GM18951 (cell line): Measurements from ENCODE around the gene SLC25A2.

ENCODE experiments used
- POLR2A ChIP-seq: IDR thresholded peaks from 4 replicates; pipeline ENCODE4 v1.6.1; 2011; ENCODE audit warnings: mild to moderate bottlenecking; ENCODE audit not compliant: insufficient read length, insufficient read depth; ENCODE audit errors: extremely low read depth
- in situ Hi-C: fragments of 300-500 bp; cut with MboI; formaldehyde crosslinking; loops from one replicate; pipeline ENCODE4 v1.12.0; 2022; ENCODE audit warnings: low sequenced_read_pairs, mixed read lengths, inconsistent platforms; ENCODE audit not compliant: unreplicated experiment

Gene SLC25A2

GRCh38 chr5:141260458-141261237, 43.2 kb downstream of the SLC25A2 start:
- in situ Hi-C loops, result no loop called here
- no peak for TF ChIP-seq POLR2A

- in situ Hi-C loops, result no loop called here
- TF ChIP-seq POLR2A, result no peak
Observed at GRCh38 chr5:141258948-141259347, 44.9 kb downstream of the SLC25A2 start.

DNA sequence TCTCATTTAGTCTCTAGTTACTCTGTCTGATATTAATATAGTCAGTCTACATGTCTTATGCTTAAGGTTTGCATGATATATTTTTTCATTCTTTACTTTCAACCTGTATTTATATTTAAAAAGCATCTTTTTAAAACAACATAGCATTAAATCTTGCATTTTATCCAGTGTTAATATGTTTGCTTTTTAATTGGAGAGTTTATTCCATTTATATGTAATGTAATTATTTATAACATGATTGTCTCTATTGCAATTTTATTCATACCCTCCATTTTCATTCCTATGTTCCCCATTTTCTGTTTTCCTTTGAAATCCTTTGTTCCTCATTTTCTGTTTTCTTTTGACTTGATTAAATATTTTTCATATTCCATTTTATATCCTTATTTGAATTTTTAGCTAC, 45.4 kb downstream of the SLC25A2 start:
- no peak for TF ChIP-seq POLR2A
- in situ Hi-C loops, result no loop called here
